B cell (primary cell): ENCODE measurements around the gene ABR. TPM values are rescaled to one million over a fixed set of nuclear protein-coding genes. Genes with fewer than 3 reads are reported as not detected.
A peak's percentile ranks its signal among the peaks of the same experiment; 100 is the strongest.

ENCODE experiments used
- ATAC-seq: fragments of 200-7000 bp; cut with Tn5 transposase; one replicate; pipeline ENCODE4 v1.10.0; 2021; ENCODE audit warnings: low read depth, mild to moderate bottlenecking, moderate number of reproducible peaks, moderate library complexity
- CTCF ChIA-PET: fragments of 350-600 bp; sonication (Branson Sonifier 250); formaldehyde crosslinking; loops from one replicate; lab custom pipeline; 2021; ENCODE audit warnings: antibody characterized with exemption, inconsistent platforms; lab: Charles Lee
- POLR2A ChIA-PET: fragments of 350-600 bp; sonication (Branson Sonifier 250); formaldehyde crosslinking; loops from one replicate; lab custom pipeline; 2021; ENCODE audit warnings: antibody characterized with exemption; lab: Charles Lee
- DNase-seq: peaks from one replicate; pipeline ENCODE4 v3.0.0; 2013
- H2AFZ ChIP-seq: 2 replicates; pipeline ENCODE4 v1.6.1; 2012; ENCODE audit warnings: mild to moderate bottlenecking, low read depth, low read length; ENCODE audit not compliant: insufficient read depth, poor library complexity, severe bottlenecking
- H3K27ac ChIP-seq, 2 donors: 1 replicate in 1 of 2; 2 replicates in 1 of 2; pipeline ENCODE4 v1.5.1; 2012 to 2013; ENCODE audit warnings: low read length in 2 of 2, mild to moderate bottlenecking in 2 of 2, moderate library complexity in 1 of 2
- H3K27me3 ChIP-seq, 4 experiments: fragments of 200-600 bp in 1 of 4; sonication (generic) in 1 of 4; replicated peaks in 1 of 4; 1 replicate in 2 of 4; 2 replicates in 2 of 4; pipeline versions ENCODE4 v1.6.1 to v1.7.0; 2013 to 2016; ENCODE audit warnings: low read length in 3 of 4, mild to moderate bottlenecking in 2 of 4, mixed read lengths in 1 of 4, moderate library complexity in 1 of 4; ENCODE audit not compliant: insufficient read depth in 4 of 4, control insufficient read depth in 3 of 4; ENCODE audit errors: control extremely low read depth in 1 of 4
- H3K36me3 ChIP-seq, 2 experiments: replicated peaks in 1 of 2; 1 replicate in 1 of 2; 2 replicates in 1 of 2; pipeline versions ENCODE4 v1.6.1 to v1.7.1; 2013; ENCODE audit warnings: low read length in 1 of 2; ENCODE audit not compliant: insufficient read depth in 2 of 2, control insufficient read depth in 1 of 2; ENCODE audit errors: control extremely low read depth in 1 of 2, extremely low read depth in 1 of 2
- H3K4me1 ChIP-seq, 2 donors: fragments of 200-600 bp in 1 of 2; sonication (generic) in 1 of 2; 1 replicate in 1 of 2; 2 replicates in 1 of 2; pipeline versions ENCODE4 v1.5.1 to v1.6.1; 2013 to 2017; ENCODE audit warnings: low read length in 2 of 2; ENCODE audit not compliant: control insufficient read depth in 2 of 2, insufficient read depth in 2 of 2
- H3K4me2 ChIP-seq: replicated peaks from 2 replicates; pipeline ENCODE3; 2012; ENCODE audit warnings: mild to moderate bottlenecking, low read depth, low read length; ENCODE audit not compliant: poor library complexity, severe bottlenecking
- H3K4me3 ChIP-seq, 5 experiments: fragments of 200-600 bp in 1 of 5; sonication (generic) in 1 of 5; 1 replicate in 3 of 5; 2 replicates in 2 of 5; pipeline versions ENCODE4 v1.5.1 to v1.7.0; 2011 to 2016; ENCODE audit warnings: low read length in 4 of 5, mild to moderate bottlenecking in 4 of 5, low read depth in 2 of 5, control low read depth in 1 of 5, moderate library complexity in 1 of 5; ENCODE audit not compliant: insufficient read depth in 1 of 5; ENCODE audit errors: control extremely low read depth in 1 of 5, extremely low read depth in 1 of 5
- H3K79me2 ChIP-seq: fragments of 200-600 bp; sonication (generic); one replicate; pipeline ENCODE4 v1.6.0; 2016; ENCODE audit warnings: low read length; ENCODE audit not compliant: control insufficient read depth, insufficient read depth
- H3K9ac ChIP-seq: fragments of 200-600 bp; sonication (generic); 2 replicates; pipeline ENCODE4 v1.6.1; 2017; ENCODE audit warnings: mild to moderate bottlenecking, low read length, moderate library complexity
- H3K9me3 ChIP-seq, 3 donors: one replicate each; pipeline versions ENCODE4 v1.6.1 to v1.7.1; 2013; ENCODE audit warnings: low read length in 2 of 3; ENCODE audit not compliant: control insufficient read depth in 2 of 3, insufficient read depth in 1 of 3; ENCODE audit errors: control extremely low read depth in 1 of 3
- H4K20me1 ChIP-seq: 2 replicates; pipeline ENCODE4 v1.6.0; 2012; ENCODE audit warnings: mild to moderate bottlenecking, low read length; ENCODE audit not compliant: insufficient read depth, control insufficient read depth, poor library complexity, severe bottlenecking
- H3K27ac Mint-ChIP-seq: one replicate; pipeline ENCODE4 v1.8.0; 2021; ENCODE audit warnings: mixed read lengths
- H3K27me3 Mint-ChIP-seq: one replicate; pipeline ENCODE4 v1.8.0; 2021; ENCODE audit warnings: mixed read lengths
- H3K4me1 Mint-ChIP-seq: one replicate; pipeline ENCODE4 v1.8.0; 2021; ENCODE audit warnings: mixed read lengths
- H3K4me3 Mint-ChIP-seq: one replicate; pipeline ENCODE4 v1.8.0; 2021; ENCODE audit warnings: mixed read lengths
- H3K9me3 Mint-ChIP-seq: one replicate; pipeline ENCODE4 v1.8.0; 2022; ENCODE audit warnings: mixed read lengths; ENCODE audit not compliant: insufficient read depth
- CTCF ChIP-seq: fragments of 200-600 bp; IDR thresholded peaks from one replicate; pipeline ENCODE4 v1.8.0; 2022; ENCODE audit warnings: antibody characterized with exemption, mild to moderate bottlenecking
- EZH2 ChIP-seq: IDR thresholded peaks from 2 replicates; pipeline ENCODE4 v1.6.1; 2012; ENCODE audit warnings: borderline replicate concordance, low read depth, mild to moderate bottlenecking, moderate library complexity, low read length; ENCODE audit not compliant: insufficient read depth, poor library complexity, severe bottlenecking
- WGBS: methylation state at CpG from one replicate; pipeline ENCODE4 v1.1.5; 2013; ENCODE audit warnings: missing lambda C conversion rate; ENCODE audit not compliant: insufficient coverage; 5-methylcytosine and 5-hydroxymethylcytosine counted together
- intact Hi-C: fragments of 100-400 bp; cut with micrococcal nuclease; formaldehyde crosslinking; loops from one replicate; pipeline ENCODE4 v1.10.0; 2022
- polyA plus RNA-seq: library from polyadenylated mRNA; depleted of rRNA; stranded (reverse); fragments of >200 nt; gene quantifications from 2 replicates; pipeline ENCODE4 v1.2.3, GENCODE V29; 2012
- total RNA-seq, 2 donors: library from RNA; stranded (reverse); fragments of 120-200 nt in 1 of 2; gene quantifications; 1 replicate in 1 of 2; 2 replicates in 1 of 2; pipeline versions ENCODE4 v1.2.3 to v1.2.4, GENCODE V29; 2013 to 2022

The ABR gene
- total and polyA plus RNA-seq, 2 donors (not counting 1 experiment from before 2014, with no cell fraction given), result 79.8 to 262 TPM

GRCh38 chr17:1179112-1179817 is 516 bp downstream of the ABR start:
- DNase-seq (no peak), ATAC-seq (no peak)
- H3K9me3 ChIP-seq, result peaks cover 0 to 11% (median 0%) of the 10 kb centered on the region in 3 donors
- POLR2A ChIA-PET, result interaction anchor here (0.7 kb wide), 1 partner anchor 22 kb away, joined by 3 read pairs; no protein-coding TSS in a partner anchor
- H3K4me3 Mint-ChIP-seq, result peak overlapping the region; percentile 75
- peaks cover 0 to 24% (median 10%) of the 10 kb centered on the region in 4 experiments for H3K27me3 ChIP-seq
- H3K4me1 Mint-ChIP-seq, result peaks cover 54% of the 10 kb centered on the region
- no peak overlapping the region for H3K27ac Mint-ChIP-seq
- no peaks in the 10 kb centered on the region for H3K36me3 ChIP-seq
- no peak overlapping the region for H3K27ac ChIP-seq
- peaks cover 53 to 63% of the 10 kb centered on the region in 2 donors for H3K4me1 ChIP-seq
- H3K4me3 ChIP-seq, result peak overlapping the region in 4 of 5 experiments; percentile 47 to 71 (median 55)
- peak overlapping the region; percentile 65 for H3K9ac ChIP-seq
- H2AFZ ChIP-seq, result peak overlapping the region; percentile 42
- intact Hi-C loops, result no loop called here
- no peaks in the 10 kb centered on the region for H3K27me3 Mint-ChIP-seq
- peaks cover 86% of the 10 kb centered on the region for H3K79me2 ChIP-seq
- H3K4me2 ChIP-seq, result peak overlapping the region; percentile 99
- no peaks in the 10 kb centered on the region for H3K9me3 Mint-ChIP-seq
- peaks cover 94% of the 10 kb centered on the region for H4K20me1 ChIP-seq
- peak; percentile 87 for TF ChIP-seq EZH2
- TF ChIP-seq CTCF, result no peak
- CTCF ChIA-PET, result interaction anchor here (1.1 to 2.5 kb wide), 2 partner anchors 8 to 186 kb away, joined by 3 to 9 read pairs; no protein-coding TSS in a partner anchor
- under 1% methylated on average over 69 of the region's 69 CpGs for WGBS
